ENCODE data around the gene XKR7. TPM values are rescaled to one million over a fixed set of nuclear protein-coding genes. Genes with fewer than 3 reads are reported as not detected.

XKR7 gene
- 0.04 TPM in 1 of 2 replicates, not detected in the other for total RNA-seq
- polyA plus RNA-seq = not detected in 2 replicates
- not detected in 2 replicates for polyA plus RNA-seq (2011; cell fraction: cytosol; rRNA removed)
- not detected in 2 replicates for polyA plus RNA-seq (2011; cell fraction: nucleus; rRNA removed)
- not detected in 2 replicates for polyA plus RNA-seq (2012)
- not detected in 2 replicates for polyA minus RNA-seq
- polyA minus RNA-seq (2011; cell fraction: cytosol; rRNA and poly(A)+ RNA removed) = not detected
- polyA minus RNA-seq (2011; cell fraction: nucleus; rRNA and poly(A)+ RNA removed) = not detected in 2 replicates
- not detected for Bru-seq, nascent RNA
- BruChase-seq, experiment 1, labeled RNA remaining after a 6-hour chase = not detected
- not detected for BruChase-seq, experiment 2, labeled RNA remaining after a 2-hour chase
- long read RNA-seq = 0 reads

GRCh38 chr20:31967830-31968249 is at the start of gene XKR7:
Gene XKR7, plus strand, starts transcription at chr20:31968151. Its CDS starts 25 bp downstream, at chr20:31968176.
- no peak for DNase-seq (ENCODE audit: low read depth, low spot score)
- POLR2A ChIA-PET = no interaction called here
- CTCF ChIA-PET = interaction anchor here (1.0 to 1.7 kb wide), 3 partner anchors 16 to 121 kb away, joined by 3 to 13 read pairs (median 8); partner anchors contain the start of gene PDRG1

DNA sequence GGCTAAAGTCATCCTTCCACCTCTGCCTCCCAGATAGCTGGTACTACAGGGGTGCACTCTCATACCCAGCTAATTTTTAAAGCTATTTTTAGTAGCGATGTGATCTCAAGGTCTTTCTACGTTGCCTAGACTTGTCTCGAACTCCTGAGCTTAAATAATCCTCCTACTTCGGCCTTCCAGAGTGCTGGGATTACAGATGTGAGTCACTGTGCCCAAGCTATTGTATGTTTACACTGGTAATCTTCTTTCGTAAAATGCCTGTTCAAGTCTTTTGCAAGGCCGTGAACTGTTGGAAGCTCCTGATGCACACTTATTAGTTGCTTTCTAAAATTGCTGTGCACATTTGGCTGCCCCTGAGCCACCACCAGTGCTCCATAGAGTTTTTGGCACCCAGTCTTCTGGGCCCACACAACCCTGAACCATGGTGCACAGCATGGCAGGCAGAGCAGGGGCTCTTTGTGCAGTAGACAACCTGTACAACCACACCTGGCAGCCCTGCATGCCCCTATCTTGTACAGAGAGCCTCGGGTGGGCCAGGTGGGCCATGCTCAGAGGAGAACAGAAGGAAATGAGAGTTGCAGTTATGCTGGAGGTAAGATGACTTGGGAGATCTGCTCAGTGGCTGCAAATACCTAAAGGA is 49.4 kb upstream of the XKR7 start:
- no peaks in the 10 kb centered on the region for H4K20me1 ChIP-seq (replicated peaks; ENCODE audit: control insufficient read depth, extremely low read depth, insufficient read depth, low read length)
- FAIRE-seq (peak; percentile 26), DNase-seq (ENCODE audit: low read depth, low spot score) (no peak)
- no TSS peak for BruUV-seq (replicated peaks)
- peaks cover 0 to 6% of the 10 kb centered on the region in 2 experiments for H3K27me3 ChIP-seq (ENCODE audit: control insufficient read depth in 2 of 2, insufficient read depth in 2 of 2, low read length in 2 of 2)
- intact Hi-C loops (cut with micrococcal nuclease) = no loop called here
- H3K9me3 ChIP-seq (replicated peaks; ENCODE audit: control insufficient read depth, insufficient read depth, low read length) = no peaks in the 10 kb centered on the region
- ChIA-PET POLR2A (no interaction called here), CTCF (no interaction called here)
- H3K9me1 ChIP-seq (replicated peaks; ENCODE audit: control insufficient read depth, extremely low read depth, insufficient read depth, low read length) = no peaks in the 10 kb centered on the region
- no peak overlapping the region for H3K4me3 ChIP-seq (replicated peaks in 1 of 3; ENCODE audit: insufficient read depth in 1 of 3, low read depth in 1 of 3, low read length in 3 of 3)
- no peak overlapping the region for H3K4me2 ChIP-seq (ENCODE audit: insufficient read depth, low read length)
- H3K79me2 ChIP-seq (ENCODE audit: control insufficient read depth, insufficient read depth, low read length) = no peaks in the 10 kb centered on the region
- no peak for TF ChIP-seq MAX (IDR thresholded peaks at IDR 0.05; ENCODE audit: insufficient read depth, insufficient read length)
- no peak for TF ChIP-seq JUN (IDR thresholded peaks at IDR 0.05; ENCODE audit: borderline replicate concordance, insufficient read depth, insufficient read length, low read depth)
- TF ChIP-seq FOS (IDR thresholded peaks at IDR 0.05; ENCODE audit: borderline replicate concordance, insufficient read depth, low read length) = no peak
- dilution Hi-C loops (cut with MboI; ENCODE audit: extremely low pct_ligation_motif_present, low sequenced_read_pairs) = no loop called here
- H3K9ac ChIP-seq (replicated peaks; ENCODE audit: extremely low read depth, insufficient read depth, low read length) = no peak overlapping the region
- no peak overlapping the region for H2AFZ ChIP-seq (ENCODE audit: low read depth, low read length)
- H3K27ac ChIP-seq (ENCODE audit: insufficient read depth, low read depth, low read length) = no peak overlapping the region
- H3K36me3 ChIP-seq (ENCODE audit: control insufficient read depth in 2 of 2, extremely low read depth in 1 of 2, insufficient read depth in 2 of 2, low read length in 2 of 2) = no peaks in the 10 kb centered on the region
- no peaks in the 10 kb centered on the region for H3K4me1 ChIP-seq (ENCODE audit: control insufficient read depth, extremely low read depth, insufficient read depth, low read length)

More at GRCh38 chr20:31967830-31968249, at the start of gene XKR7:
- Histone ChIP-seq H3K27me3 (ENCODE audit: control insufficient read depth in 2 of 2, insufficient read depth in 2 of 2, low read length in 2 of 2) (peaks cover 25 to 27% of the 10 kb centered on the region in 2 experiments), H3K4me2 (ENCODE audit: insufficient read depth, low read length) (no peak within 1 kb of the TSS), H3K36me3 (ENCODE audit: control insufficient read depth in 2 of 2, extremely low read depth in 1 of 2, insufficient read depth in 2 of 2, low read length in 2 of 2) (no peaks in the 10 kb centered on the region), H3K4me3 (replicated peaks in 1 of 3; ENCODE audit: insufficient read depth in 1 of 3, low read depth in 1 of 3, low read length in 3 of 3) (no peak within 1 kb of the TSS), H3K79me2 (ENCODE audit: control insufficient read depth, insufficient read depth, low read length) (no peaks in the 10 kb centered on the region), H2AFZ (ENCODE audit: low read depth, low read length) (no peak within 1 kb of the TSS), H3K9me1 (replicated peaks; ENCODE audit: control insufficient read depth, extremely low read depth, insufficient read depth, low read length) (no peaks in the 10 kb centered on the region), H3K9me3 (replicated peaks; ENCODE audit: control insufficient read depth, insufficient read depth, low read length) (no peaks in the 10 kb centered on the region), H3K27ac (ENCODE audit: insufficient read depth, low read depth, low read length) (no peak within 1 kb of the TSS), H3K9ac (replicated peaks; ENCODE audit: extremely low read depth, insufficient read depth, low read length) (no peak within 1 kb of the TSS), H3K4me1 (ENCODE audit: control insufficient read depth, extremely low read depth, insufficient read depth, low read length) (no peaks in the 10 kb centered on the region), H4K20me1 (replicated peaks; ENCODE audit: control insufficient read depth, extremely low read depth, insufficient read depth, low read length) (no peaks in the 10 kb centered on the region)
- no TSS peak for BruUV-seq (replicated peaks)
- TF ChIP-seq GATA2 (IDR thresholded peaks at IDR 0.05; ENCODE audit: insufficient read depth, insufficient read length, low read depth, low read length) = no peak
- no peak for FAIRE-seq
- dilution Hi-C loops (cut with MboI; ENCODE audit: extremely low pct_ligation_motif_present, low sequenced_read_pairs) = no loop called here
- intact Hi-C loops (cut with micrococcal nuclease) = loop anchor here (1.0 kb wide), 1 partner anchor 40 kb away; no protein-coding TSS in a partner anchor
